ENCODE measurements around the gene ACO2. TPM values are rescaled to one million over a fixed set of nuclear protein-coding genes. Genes with fewer than 3 reads are reported as not detected.
"Not testable (repeated sequence)": the region's sequence is repeated elsewhere in the genome, so short reads cannot be mapped to it uniquely, and the experiment has no call there.

Gene ACO2
- total RNA-seq, 1 donor from 2014 or later = 835 TPM

GRCh38 chr22:41446639-41447434 lies 22.1 kb upstream of the ACO2 start, which contains the start of gene TOB2:
TOB2 (minus strand) TSS chr22:41446801; CDS start chr22:41437345, 9,456 bp downstream.
- intact Hi-C loops (cut with DNase I) = no loop called here
- ATAC-seq (ENCODE audit: poor library complexity) (peak; percentile 73), DNase-seq (peak; percentile 96)

- intact Hi-C loops (cut with DNase I) = no loop called here
- ATAC-seq (ENCODE audit: poor library complexity) = peak; percentile 52
- peak; percentile 85 for DNase-seq
Observed at GRCh38 chr22:41447435-41448188, 21.3 kb upstream of the ACO2 start.

- DNase-seq (peak; percentile 96), ATAC-seq (ENCODE audit: poor library complexity) (peak; percentile 74)
- intact Hi-C loops (cut with DNase I) = no loop called here
Observed at GRCh38 chr22:41448189-41448808, 20.6 kb upstream of the ACO2 start.

- intact Hi-C loops (cut with DNase I) = no loop called here
- DNase-seq = no peak
- ATAC-seq (ENCODE audit: poor library complexity) = no peak
Observed at GRCh38 chr22:41458161-41458728, 10.7 kb upstream of the ACO2 start.

GRCh38 chr22:41459431-41459830 lies 9.5 kb upstream of the ACO2 start:
- ATAC-seq (ENCODE audit: poor library complexity) (no peak), DNase-seq (no peak)
- intact Hi-C loops (cut with DNase I) = no loop called here

- peak; percentile 82 for ATAC-seq (ENCODE audit: poor library complexity)
- intact Hi-C loops (cut with DNase I) = not testable (repeated sequence)
- peak; percentile 73 for DNase-seq
Observed at GRCh38 chr22:41460071-41460470, 8.8 kb upstream of the ACO2 start.

GRCh38 chr22:41461901-41462300 lies 7.0 kb upstream of the ACO2 start:
- DNase-seq = no peak
- intact Hi-C loops (cut with DNase I) = no loop called here

GRCh38 chr22:41469218-41469851 lies 418 bp downstream of the ACO2 start:
- intact Hi-C loops (cut with DNase I) = no loop called here
- ATAC-seq (ENCODE audit: poor library complexity) = peak; percentile 57

More at GRCh38 chr22:41461901-41462300, 7.0 kb upstream of the ACO2 start:
- no peak for ATAC-seq (ENCODE audit: poor library complexity)

GRCh38 chr22:41470886-41471285 lies 2.0 kb downstream of the ACO2 start:
- intact Hi-C loops (cut with DNase I) = loop anchor here (5.0 kb wide), 1 partner anchor 36 kb away; no protein-coding TSS in a partner anchor
- DNase-seq (no peak), ATAC-seq (ENCODE audit: poor library complexity) (no peak)

More at GRCh38 chr22:41469218-41469851, 418 bp downstream of the ACO2 start:
- DNase-seq = no peak

- no peak for ATAC-seq (ENCODE audit: poor library complexity)
- DNase-seq = no peak
- intact Hi-C loops (cut with DNase I) = loop anchor here (5.0 kb wide), 1 partner anchor 36 kb away; no protein-coding TSS in a partner anchor
Observed at GRCh38 chr22:41471568-41471967, 2.7 kb downstream of the ACO2 start.

- intact Hi-C loops (cut with DNase I) = loop anchor here (5.0 kb wide), 1 partner anchor 32 kb away; no protein-coding TSS in a partner anchor
- DNase-seq (no peak), ATAC-seq (ENCODE audit: poor library complexity) (no peak)
Observed at GRCh38 chr22:41474872-41475451, 6.0 kb downstream of the ACO2 start.

- intact Hi-C loops (cut with DNase I) = no loop called here
- ATAC-seq (ENCODE audit: poor library complexity) (no peak), DNase-seq (no peak)
Observed at GRCh38 chr22:41478473-41478872, 9.6 kb downstream of the ACO2 start.

GRCh38 chr22:41478891-41479521 lies 10.1 kb downstream of the ACO2 start:
- DNase-seq (no peak), ATAC-seq (ENCODE audit: poor library complexity) (no peak)
- intact Hi-C loops (cut with DNase I) = no loop called here

GRCh38 chr22:41479671-41480396 lies 10.9 kb downstream of the ACO2 start:
- DNase-seq (no peak), ATAC-seq (ENCODE audit: poor library complexity) (peak; percentile 25)
- intact Hi-C loops (cut with DNase I) = no loop called here

GRCh38 chr22:41480397-41480735 lies 11.4 kb downstream of the ACO2 start:
- intact Hi-C loops (cut with DNase I) = no loop called here
- ATAC-seq (ENCODE audit: poor library complexity) = no peak
- DNase-seq = no peak

- DNase-seq = no peak
- ATAC-seq (ENCODE audit: poor library complexity) = peak; percentile 65
- intact Hi-C loops (cut with DNase I) = no loop called here
Observed at GRCh38 chr22:41481131-41481830, 12.4 kb downstream of the ACO2 start.

- intact Hi-C loops (cut with DNase I) = no loop called here
- ATAC-seq (ENCODE audit: poor library complexity) = no peak
- DNase-seq = no peak
Observed at GRCh38 chr22:41481925-41482318, 13.0 kb downstream of the ACO2 start.
